K562 (cell line): Measurements from ENCODE around the gene NOD1. TPM values are rescaled to one million over a fixed set of nuclear protein-coding genes. Genes with fewer than 3 reads are reported as not detected.
A peak's percentile ranks its signal among the peaks of the same experiment; 100 is the strongest.

Experiments
- BHLHE40 ChIP-seq: IDR thresholded peaks from 2 replicates; pipeline ENCODE4 v1.6.1; 2011; ENCODE audit warnings: low read length, improper control_type of control experiment
- BRCA1 ChIP-seq, 2 experiments: fragments of 450-650 bp in 1 of 2; sonication (generic) in 1 of 2; formaldehyde crosslinking in 1 of 2; IDR thresholded peaks; 2 replicates each; pipeline versions ENCODE4 v1.5.0 to v1.6.1; 2017 to 2020; ENCODE audit warnings: mild to moderate bottlenecking in 1 of 2, missing genetic modification reagents in 1 of 2
- E2F4 ChIP-seq: sonication (generic); formaldehyde crosslinking; IDR thresholded peaks from 2 replicates; pipeline ENCODE4 v1.8.0; 2022; ENCODE audit warnings: mild to moderate bottlenecking, low read depth, missing genetic modification reagents
- ETV1 ChIP-seq: fragments of 450-650 bp; conservative IDR thresholded peaks from 2 replicates; pipeline ENCODE4 v1.6.1; 2016; ENCODE audit warnings: missing genetic modification characterization, control low read depth, low read depth, missing compliant biosample characterization
- ETV6 ChIP-seq, 3 experiments: fragments of 150-350 bp in 1 of 3; sonication (generic) in 1 of 3; formaldehyde crosslinking in 1 of 3; IDR thresholded peaks; 2 replicates each; pipeline versions ENCODE4 v1.6.1 to v1.8.0; 2014 to 2022; ENCODE audit warnings: borderline replicate concordance in 2 of 3, low read depth in 2 of 3, antibody characterized with exemption in 1 of 3, low read length in 1 of 3, mild to moderate bottlenecking in 1 of 3, missing genetic modification reagents in 1 of 3
- FUS ChIP-seq: fragments of 200-400 bp; formaldehyde crosslinking; optimal IDR thresholded peaks from 2 replicates; pipeline ENCODE3; 2017; ENCODE audit warnings: low read depth, low read length
- HDAC1 ChIP-seq, 2 experiments: fragments of 450-650 bp; IDR thresholded peaks; 2 replicates each; pipeline ENCODE4 v1.6.1; 2016 to 2017; ENCODE audit warnings: inconsistent platforms in 1 of 2, mild to moderate bottlenecking in 1 of 2, moderate library complexity in 1 of 2
- HES1 ChIP-seq: fragments of 450-650 bp; IDR thresholded peaks from 2 replicates; pipeline ENCODE4 v1.6.1; 2016; ENCODE audit warnings: low read depth, mild to moderate bottlenecking, moderate library complexity
- HLTF ChIP-seq: fragments of 450-650 bp; IDR thresholded peaks from 2 replicates; pipeline ENCODE4 v1.6.1; 2016
- HNRNPL ChIP-seq: fragments of 200-400 bp; formaldehyde crosslinking; IDR thresholded peaks from 2 replicates; pipeline ENCODE4 v1.6.1; 2017; ENCODE audit warnings: low read depth, mild to moderate bottlenecking, low read length
- IRF1 ChIP-seq: sonication (generic); formaldehyde crosslinking; IDR thresholded peaks from 2 replicates; pipeline ENCODE4 v1.8.0; 2022; ENCODE audit warnings: missing genetic modification reagents, mild to moderate bottlenecking, borderline replicate concordance
- JUN ChIP-seq, 2 experiments: sonication (generic) in 1 of 2; formaldehyde crosslinking in 1 of 2; IDR thresholded peaks; 2 replicates each; pipeline versions ENCODE4 v1.6.1 to v1.8.0; 2012 to 2022; ENCODE audit warnings: borderline replicate concordance in 2 of 2, mild to moderate bottlenecking in 2 of 2, improper control_type of control experiment in 1 of 2, low read depth in 1 of 2, low read length in 1 of 2, missing genetic modification reagents in 1 of 2
- MBD1 ChIP-seq: fragments of 250-450 bp; sonication (Bioruptor Pico); IDR thresholded peaks from 2 replicates; pipeline ENCODE4 v1.8.0; 2022; ENCODE audit warnings: inconsistent platforms
- MBD2 ChIP-seq: sonication (generic); IDR thresholded peaks from 2 replicates; pipeline ENCODE4 v1.6.1; 2016; ENCODE audit warnings: low read depth, borderline replicate concordance
- MCM3 ChIP-seq: fragments of 450-650 bp; IDR thresholded peaks from 2 replicates; pipeline ENCODE4 v1.6.1; 2016
- MYNN ChIP-seq, 2 experiments: sonication (generic); formaldehyde crosslinking in 1 of 2; IDR thresholded peaks; 2 replicates each; pipeline versions ENCODE4 v1.5.0 to v1.6.1; 2016 to 2020; ENCODE audit warnings: antibody characterized with exemption in 1 of 2, missing genetic modification reagents in 1 of 2
- PHTF2 ChIP-seq: fragments of 250-450 bp; sonication (Bioruptor Pico); IDR thresholded peaks from 2 replicates; pipeline ENCODE4 v1.5.0; 2021; ENCODE audit warnings: mild to moderate bottlenecking
- RFX7 ChIP-seq: fragments of 250-450 bp; sonication (Bioruptor Pico); IDR thresholded peaks from 2 replicates; pipeline ENCODE4 v1.5.1; 2021; ENCODE audit warnings: mild to moderate bottlenecking
- XRCC5 ChIP-seq: fragments of 200-400 bp; formaldehyde crosslinking; IDR thresholded peaks from 2 replicates; pipeline ENCODE4 v1.6.1; 2017; ENCODE audit warnings: low read depth, mild to moderate bottlenecking, low read length
- ZBTB34 ChIP-seq: fragments of 250-450 bp; sonication (Bioruptor Pico); IDR thresholded peaks from 2 replicates; pipeline ENCODE4 v1.8.0; 2021; ENCODE audit warnings: mild to moderate bottlenecking, moderate library complexity
- ZNF174 ChIP-seq: fragments of 250-450 bp; sonication (Bioruptor Pico); IDR thresholded peaks from 2 replicates; pipeline ENCODE4 v1.4.0; 2020; ENCODE audit warnings: mild to moderate bottlenecking
- ZNF766 ChIP-seq: fragments of 200-800 bp; sonication (Bioruptor generic); conservative IDR thresholded peaks from 2 replicates; pipeline ENCODE4 v1.6.1; 2016; ENCODE audit warnings: missing genetic modification characterization, missing compliant biosample characterization
- polyA plus RNA-seq, 8 experiments: library from polyadenylated mRNA; depleted of rRNA in 4 of 8; stranded (reverse) in 5 of 8; unstranded in 3 of 8; fragments of >200 nt; fragmentation: Nextera tagmentation in 2 of 8; fragmentation: Illumina TruSeq in 1 of 8; extraction: Ambion mirVana in 2 of 8; extraction: Trizol in 1 of 8; gene quantifications; 2 replicates each; pipeline versions ENCODE4 v1.2.1 to v1.2.3, GENCODE V29; 2011 to 2014; ENCODE audit warnings: inconsistent platforms in 1 of 8, missing spikeins in 1 of 8
- total RNA-seq, 7 experiments: library from RNA; depleted of rRNA in 6 of 7; stranded (reverse); fragments of >200 nt in 6 of 7; fragmentation: Illumina TruSeq in 2 of 7; extraction: Trizol in 2 of 7; gene quantifications; 2 replicates each; pipeline versions ENCODE4 v1.2.1 to v1.2.3, GENCODE V29; 2011 to 2021; ENCODE audit warnings: low replicate concordance in 1 of 7

NOD1 gene
- total and polyA plus RNA-seq, 9 of the 15 experiments (the other 6 are each of a cell fraction or from before 2014, with no cell fraction given) = 0.34 to 7.1 (median 4.7) TPM

GRCh38 chr7:30505174-30505697, 26.7 kb upstream of the NOD1 start (continued):
- TF ChIP-seq MBD1 (CRISPR knock-in tag) (no peak), JUN (IDR thresholded peaks at IDR 0.05; ENCODE audit: borderline replicate concordance, low read depth, low read length) (no peak; the same call in 1 of the 2 replicates), JUN (CRISPR knock-in tag; IDR thresholded peaks at IDR 0.05; ENCODE audit: borderline replicate concordance) (no peak), XRCC5 (no peak), HDAC1 (IDR thresholded peaks at IDR 0.05) (no peak), PHTF2 (CRISPR knock-in tag) (no peak), E2F4 (CRISPR knock-in tag) (no peak), MBD2 (no peak), RFX7 (CRISPR knock-in tag) (no peak), ZNF174 (CRISPR knock-in tag) (no peak), FUS (no peak), MYNN (IDR thresholded peaks at IDR 0.05) (no peak), MYNN (CRISPR knock-in tag; IDR thresholded peaks at IDR 0.05) (no peak), HLTF (no peak), BRCA1 (IDR thresholded peaks at IDR 0.05) (no peak), BRCA1 (CRISPR knock-in tag; IDR thresholded peaks at IDR 0.05) (no peak), ZNF766 (CRISPR knock-in tag) (no peak), ETV1 (peak; percentile 38; the same call in 1 of the 2 replicates), ETV6 (IDR thresholded peaks at IDR 0.05; ENCODE audit: borderline replicate concordance in 1 of 2, low read depth in 2 of 2, low read length in 1 of 2) (no peak), ETV6 (CRISPR knock-in tag; IDR thresholded peaks at IDR 0.05; ENCODE audit: borderline replicate concordance) (no peak), MCM3 (no peak), IRF1 (CRISPR knock-in tag) (no peak), HNRNPL (no peak), ZBTB34 (CRISPR knock-in tag) (no peak), HES1 (no peak), BHLHE40 (no peak)
